ENCODE measurements around the gene PSEN1. TPM values are rescaled to one million over a fixed set of nuclear protein-coding genes. Genes with fewer than 3 reads are reported as not detected.

PSEN1 gene
- total and polyA plus RNA-seq, 2 of the 8 experiments (the other 6 are each of a cell fraction or from before 2014, with no cell fraction given) = 10.1 to 38.7 TPM

- TF ChIP-seq, protein P1, sequence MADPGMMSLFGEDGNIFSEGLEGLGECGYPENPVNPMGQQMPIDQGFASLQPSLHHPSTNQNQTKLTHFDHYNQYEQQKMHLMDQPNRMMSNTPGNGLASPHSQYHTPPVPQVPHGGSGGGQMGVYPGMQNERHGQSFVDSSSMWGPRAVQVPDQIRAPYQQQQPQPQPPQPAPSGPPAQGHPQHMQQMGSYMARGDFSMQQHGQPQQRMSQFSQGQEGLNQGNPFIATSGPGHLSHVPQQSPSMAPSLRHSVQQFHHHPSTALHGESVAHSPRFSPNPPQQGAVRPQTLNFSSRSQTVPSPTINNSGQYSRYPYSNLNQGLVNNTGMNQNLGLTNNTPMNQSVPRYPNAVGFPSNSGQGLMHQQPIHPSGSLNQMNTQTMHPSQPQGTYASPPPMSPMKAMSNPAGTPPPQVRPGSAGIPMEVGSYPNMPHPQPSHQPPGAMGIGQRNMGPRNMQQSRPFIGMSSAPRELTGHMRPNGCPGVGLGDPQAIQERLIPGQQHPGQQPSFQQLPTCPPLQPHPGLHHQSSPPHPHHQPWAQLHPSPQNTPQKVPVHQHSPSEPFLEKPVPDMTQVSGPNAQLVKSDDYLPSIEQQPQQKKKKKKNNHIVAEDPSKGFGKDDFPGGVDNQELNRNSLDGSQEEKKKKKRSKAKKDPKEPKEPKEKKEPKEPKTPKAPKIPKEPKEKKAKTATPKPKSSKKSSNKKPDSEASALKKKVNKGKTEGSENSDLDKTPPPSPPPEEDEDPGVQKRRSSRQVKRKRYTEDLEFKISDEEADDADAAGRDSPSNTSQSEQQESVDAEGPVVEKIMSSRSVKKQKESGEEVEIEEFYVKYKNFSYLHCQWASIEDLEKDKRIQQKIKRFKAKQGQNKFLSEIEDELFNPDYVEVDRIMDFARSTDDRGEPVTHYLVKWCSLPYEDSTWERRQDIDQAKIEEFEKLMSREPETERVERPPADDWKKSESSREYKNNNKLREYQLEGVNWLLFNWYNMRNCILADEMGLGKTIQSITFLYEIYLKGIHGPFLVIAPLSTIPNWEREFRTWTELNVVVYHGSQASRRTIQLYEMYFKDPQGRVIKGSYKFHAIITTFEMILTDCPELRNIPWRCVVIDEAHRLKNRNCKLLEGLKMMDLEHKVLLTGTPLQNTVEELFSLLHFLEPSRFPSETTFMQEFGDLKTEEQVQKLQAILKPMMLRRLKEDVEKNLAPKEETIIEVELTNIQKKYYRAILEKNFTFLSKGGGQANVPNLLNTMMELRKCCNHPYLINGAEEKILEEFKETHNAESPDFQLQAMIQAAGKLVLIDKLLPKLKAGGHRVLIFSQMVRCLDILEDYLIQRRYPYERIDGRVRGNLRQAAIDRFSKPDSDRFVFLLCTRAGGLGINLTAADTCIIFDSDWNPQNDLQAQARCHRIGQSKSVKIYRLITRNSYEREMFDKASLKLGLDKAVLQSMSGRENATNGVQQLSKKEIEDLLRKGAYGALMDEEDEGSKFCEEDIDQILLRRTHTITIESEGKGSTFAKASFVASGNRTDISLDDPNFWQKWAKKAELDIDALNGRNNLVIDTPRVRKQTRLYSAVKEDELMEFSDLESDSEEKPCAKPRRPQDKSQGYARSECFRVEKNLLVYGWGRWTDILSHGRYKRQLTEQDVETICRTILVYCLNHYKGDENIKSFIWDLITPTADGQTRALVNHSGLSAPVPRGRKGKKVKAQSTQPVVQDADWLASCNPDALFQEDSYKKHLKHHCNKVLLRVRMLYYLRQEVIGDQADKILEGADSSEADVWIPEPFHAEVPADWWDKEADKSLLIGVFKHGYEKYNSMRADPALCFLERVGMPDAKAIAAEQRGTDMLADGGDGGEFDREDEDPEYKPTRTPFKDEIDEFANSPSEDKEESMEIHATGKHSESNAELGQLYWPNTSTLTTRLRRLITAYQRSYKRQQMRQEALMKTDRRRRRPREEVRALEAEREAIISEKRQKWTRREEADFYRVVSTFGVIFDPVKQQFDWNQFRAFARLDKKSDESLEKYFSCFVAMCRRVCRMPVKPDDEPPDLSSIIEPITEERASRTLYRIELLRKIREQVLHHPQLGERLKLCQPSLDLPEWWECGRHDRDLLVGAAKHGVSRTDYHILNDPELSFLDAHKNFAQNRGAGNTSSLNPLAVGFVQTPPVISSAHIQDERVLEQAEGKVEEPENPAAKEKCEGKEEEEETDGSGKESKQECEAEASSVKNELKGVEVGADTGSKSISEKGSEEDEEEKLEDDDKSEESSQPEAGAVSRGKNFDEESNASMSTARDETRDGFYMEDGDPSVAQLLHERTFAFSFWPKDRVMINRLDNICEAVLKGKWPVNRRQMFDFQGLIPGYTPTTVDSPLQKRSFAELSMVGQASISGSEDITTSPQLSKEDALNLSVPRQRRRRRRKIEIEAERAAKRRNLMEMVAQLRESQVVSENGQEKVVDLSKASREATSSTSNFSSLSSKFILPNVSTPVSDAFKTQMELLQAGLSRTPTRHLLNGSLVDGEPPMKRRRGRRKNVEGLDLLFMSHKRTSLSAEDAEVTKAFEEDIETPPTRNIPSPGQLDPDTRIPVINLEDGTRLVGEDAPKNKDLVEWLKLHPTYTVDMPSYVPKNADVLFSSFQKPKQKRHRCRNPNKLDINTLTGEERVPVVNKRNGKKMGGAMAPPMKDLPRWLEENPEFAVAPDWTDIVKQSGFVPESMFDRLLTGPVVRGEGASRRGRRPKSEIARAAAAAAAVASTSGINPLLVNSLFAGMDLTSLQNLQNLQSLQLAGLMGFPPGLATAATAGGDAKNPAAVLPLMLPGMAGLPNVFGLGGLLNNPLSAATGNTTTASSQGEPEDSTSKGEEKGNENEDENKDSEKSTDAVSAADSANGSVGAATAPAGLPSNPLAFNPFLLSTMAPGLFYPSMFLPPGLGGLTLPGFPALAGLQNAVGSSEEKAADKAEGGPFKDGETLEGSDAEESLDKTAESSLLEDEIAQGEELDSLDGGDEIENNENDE (IDR thresholded peaks at IDR 0.05; ENCODE audit: insufficient replicate concordance, low read length) = no peak
- TF ChIP-seq SP1 (IDR thresholded peaks at IDR 0.05; ENCODE audit: low read depth, low read length) (no peak), MAFK (IDR thresholded peaks at IDR 0.05; ENCODE audit: low read depth, low read length) (no peak), YY1 (IDR thresholded peaks at IDR 0.05; ENCODE audit: low read depth, low read length) (no peak), FOSL1 (IDR thresholded peaks at IDR 0.05; ENCODE audit: insufficient read depth, low read depth, low read length) (no peak)
Measured at GRCh38 chr14:73153272-73153671, 17.0 kb downstream of the PSEN1 start (continued).

Measured in H1 (cell line).